Right lobe of liver (tissue), 4 donors: ENCODE data around the gene ADIRF.

Experiments used
- POLR2A ChIP-seq: fragments of 450-650 bp; IDR thresholded peaks from one replicate; pipeline ENCODE4 v1.6.1; 2017; ENCODE audit warnings: antibody characterized with exemption, mild to moderate bottlenecking
- TF ChIP-seq, protein P1 (sequence below), 4 donors: fragments of 200-600 bp in 3 of 4; fragments of 450-650 bp in 1 of 4; IDR thresholded peaks; one replicate each; pipeline versions ENCODE4 v1.5.1 to v1.8.0; 2016 to 2022; ENCODE audit warnings: antibody characterized with exemption in 4 of 4, mild to moderate bottlenecking in 2 of 4
- donor health status: DM: no; HTN: no; CAD: no.
- donor health status: DM: no; HTN: no; CAD: no.
- donor health status: DM: no; HTN: yes; CAD: no.

DNA sequence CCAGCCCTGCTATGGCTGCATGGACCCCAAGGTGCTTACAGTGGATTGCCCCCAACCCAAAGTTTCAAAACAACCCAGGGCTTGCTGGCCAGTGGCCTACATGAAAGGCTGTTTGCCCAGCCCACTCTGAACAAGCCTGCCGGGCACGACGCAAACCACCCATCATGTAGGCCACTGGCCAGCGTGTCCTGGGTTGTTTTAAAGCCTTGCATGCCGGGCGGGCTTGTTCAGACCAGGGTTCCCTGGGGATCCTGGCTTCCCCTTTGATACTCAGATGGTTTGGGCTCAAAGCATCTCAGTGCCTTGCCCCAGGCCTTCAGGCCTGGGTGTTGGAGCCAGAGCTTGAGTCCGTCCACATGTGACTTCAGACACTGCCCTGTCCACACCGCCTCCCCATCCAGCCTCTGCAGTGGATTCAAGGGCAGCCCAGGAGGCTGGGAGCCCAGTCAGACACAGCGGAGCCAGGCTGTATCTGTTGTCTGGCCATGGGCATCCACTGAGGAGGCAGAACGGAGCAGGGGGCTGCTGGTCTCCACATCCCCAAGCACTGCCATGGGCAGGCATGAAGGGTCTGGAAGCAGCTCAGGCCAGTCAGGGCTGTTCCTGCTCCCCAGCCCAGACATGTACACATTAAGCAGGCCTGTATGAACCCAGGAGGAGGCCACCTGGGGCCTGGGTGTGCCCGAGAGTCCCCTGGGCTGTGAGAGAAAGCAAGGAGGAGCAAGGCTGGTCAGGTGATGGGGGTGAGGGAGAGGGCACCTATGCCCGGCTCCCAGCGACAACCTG lies 4.0 kb upstream of the ADIRF start:
- TF ChIP-seq POLR2A: no peak
- TF ChIP-seq, protein P1, sequence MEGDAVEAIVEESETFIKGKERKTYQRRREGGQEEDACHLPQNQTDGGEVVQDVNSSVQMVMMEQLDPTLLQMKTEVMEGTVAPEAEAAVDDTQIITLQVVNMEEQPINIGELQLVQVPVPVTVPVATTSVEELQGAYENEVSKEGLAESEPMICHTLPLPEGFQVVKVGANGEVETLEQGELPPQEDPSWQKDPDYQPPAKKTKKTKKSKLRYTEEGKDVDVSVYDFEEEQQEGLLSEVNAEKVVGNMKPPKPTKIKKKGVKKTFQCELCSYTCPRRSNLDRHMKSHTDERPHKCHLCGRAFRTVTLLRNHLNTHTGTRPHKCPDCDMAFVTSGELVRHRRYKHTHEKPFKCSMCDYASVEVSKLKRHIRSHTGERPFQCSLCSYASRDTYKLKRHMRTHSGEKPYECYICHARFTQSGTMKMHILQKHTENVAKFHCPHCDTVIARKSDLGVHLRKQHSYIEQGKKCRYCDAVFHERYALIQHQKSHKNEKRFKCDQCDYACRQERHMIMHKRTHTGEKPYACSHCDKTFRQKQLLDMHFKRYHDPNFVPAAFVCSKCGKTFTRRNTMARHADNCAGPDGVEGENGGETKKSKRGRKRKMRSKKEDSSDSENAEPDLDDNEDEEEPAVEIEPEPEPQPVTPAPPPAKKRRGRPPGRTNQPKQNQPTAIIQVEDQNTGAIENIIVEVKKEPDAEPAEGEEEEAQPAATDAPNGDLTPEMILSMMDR (IDR thresholded peaks at IDR 0.05): no peak
